Naive thymus-derived CD4-positive, alpha-beta T cell (primary cell): ENCODE data around the gene GAGE12J. TPM values are rescaled to one million over a fixed set of nuclear protein-coding genes. Genes with fewer than 3 reads are reported as not detected.
A peak's percentile ranks its signal among the peaks of the same experiment; 100 is the strongest.
"Not testable (repeated sequence)": the region's sequence is repeated elsewhere in the genome, so short reads cannot be mapped to it uniquely, and the experiment has no call there.

Source experiments
- ATAC-seq: fragments of 150-1000 bp; cut with Tn5 transposase; 2 replicates; pipeline ENCODE4 v1.10.0; 2021; ENCODE audit warnings: mild to moderate bottlenecking, moderate library complexity
- CTCF ChIA-PET: fragments of 350-600 bp; sonication (Branson Sonifier 250); formaldehyde crosslinking; loops from one replicate; lab custom pipeline; 2021; ENCODE audit warnings: antibody characterized with exemption; lab: Charles Lee
- POLR2A ChIA-PET: fragments of 350-600 bp; sonication (Branson Sonifier 250); formaldehyde crosslinking; loops from one replicate; lab custom pipeline; 2021; ENCODE audit warnings: antibody characterized with exemption, inconsistent platforms; lab: Charles Lee
- DNase-seq, 9 donors: peaks; one replicate each; pipeline versions ENCODE4 v3.0.0 to v3.0.0-alpha.2; 2020 to 2022; ENCODE audit warnings: mixed read lengths in 1 of 9
- H3K27ac ChIP-seq: one replicate; pipeline ENCODE4 v1.7.0; 2013; ENCODE audit warnings: mild to moderate bottlenecking, low read depth, low read length, moderate library complexity
- H3K27me3 ChIP-seq, 2 donors: one replicate each; pipeline ENCODE4 v1.7.0; 2013; ENCODE audit warnings: low read length in 2 of 2, mild to moderate bottlenecking in 2 of 2, moderate library complexity in 2 of 2; ENCODE audit not compliant: control insufficient read depth in 2 of 2, insufficient read depth in 2 of 2
- H3K36me3 ChIP-seq, 3 experiments: 1 replicate in 2 of 3; 2 replicates in 1 of 3; pipeline ENCODE4 v1.7.0; 2013; ENCODE audit warnings: low read length in 3 of 3, mild to moderate bottlenecking in 3 of 3, moderate library complexity in 1 of 3; ENCODE audit not compliant: insufficient read depth in 3 of 3, control insufficient read depth in 2 of 3
- H3K4me1 ChIP-seq, 2 donors: one replicate each; pipeline ENCODE4 v1.7.0; 2013; ENCODE audit warnings: low read length in 2 of 2, mild to moderate bottlenecking in 2 of 2, moderate library complexity in 1 of 2; ENCODE audit not compliant: control insufficient read depth in 2 of 2, insufficient read depth in 2 of 2
- H3K4me3 ChIP-seq: 2 replicates; pipeline ENCODE4 v1.7.0; 2013; ENCODE audit warnings: mild to moderate bottlenecking, low read length
- H3K9me3 ChIP-seq, 3 experiments: 1 replicate in 2 of 3; 2 replicates in 1 of 3; pipeline ENCODE4 v1.7.0; 2013; ENCODE audit warnings: low read length in 3 of 3; ENCODE audit not compliant: control insufficient read depth in 2 of 3
- H3K27ac Mint-ChIP-seq, 9 donors: one replicate each; pipeline ENCODE4 v1.8.0; 2020 to 2022; ENCODE audit warnings: mixed read lengths in 9 of 9, mild to moderate bottlenecking in 8 of 9, moderate library complexity in 5 of 9, inconsistent platforms in 2 of 9
- H3K27me3 Mint-ChIP-seq, 5 donors: one replicate each; pipeline ENCODE4 v1.8.0; 2021 to 2022; ENCODE audit warnings: mixed read lengths in 5 of 5, mild to moderate bottlenecking in 1 of 5
- H3K36me3 Mint-ChIP-seq, 5 donors: one replicate each; pipeline ENCODE4 v1.8.0; 2020 to 2022; ENCODE audit warnings: mixed read lengths in 5 of 5, mild to moderate bottlenecking in 3 of 5, inconsistent platforms in 1 of 5
- H3K4me1 Mint-ChIP-seq, 7 donors: one replicate each; pipeline ENCODE4 v1.8.0; 2020 to 2022; ENCODE audit warnings: mixed read lengths in 7 of 7, mild to moderate bottlenecking in 3 of 7, inconsistent platforms in 1 of 7
- H3K4me3 Mint-ChIP-seq, 10 donors: one replicate each; pipeline ENCODE4 v1.8.0; 2020 to 2022; ENCODE audit warnings: mild to moderate bottlenecking in 10 of 10, mixed read lengths in 10 of 10, moderate library complexity in 6 of 10, inconsistent platforms in 2 of 10
- H3K9me3 Mint-ChIP-seq, 11 donors: one replicate each; pipeline ENCODE4 v1.8.0; 2020 to 2022; ENCODE audit warnings: mixed read lengths in 11 of 11, mild to moderate bottlenecking in 4 of 11, inconsistent platforms in 1 of 11, moderate library complexity in 1 of 11
- intact Hi-C, 2 donors: fragments of 100-400 bp; cut with micrococcal nuclease; formaldehyde crosslinking; loops; one replicate each; pipeline ENCODE4 v1.15.1; 2023
- polyA plus RNA-seq, 2 donors: library from polyadenylated mRNA; unstranded; fragments of 300-500 nt; fragmentation: Illumina TruSeq; gene quantifications; one replicate each; pipeline ENCODE4 v1.2.3, GENCODE V29; 2021
- total RNA-seq, 6 experiments: library from RNA in 5 of 6; stranded (reverse) in 5 of 6; gene quantifications; 1 replicate in 5 of 6; 2 replicates in 1 of 6; pipeline ENCODE4 v1.2.3 and lab custom pipeline; 2021 to 2026

The GAGE12J gene
- total and polyA plus RNA-seq, 7 experiments from 2014 or later, result not detected

GRCh38 chrX:49307775-49308174 lies 14.1 kb upstream of the GAGE12J start:
- CTCF ChIA-PET, H3K9me3 Mint-ChIP-seq, H3K36me3 Mint-ChIP-seq, H3K4me3 ChIP-seq, DNase-seq, ATAC-seq, H3K27me3 ChIP-seq, H3K36me3 ChIP-seq, H3K9me3 ChIP-seq, H3K27ac ChIP-seq: not testable (repeated sequence)
- Mint-ChIP-seq H3K4me1 (peaks cover 19 to 29% (median 21%) of the 10 kb centered on the region in 7 donors), H3K27me3 (peaks cover 0 to 25% (median 0%) of the 10 kb centered on the region in 5 donors), H3K4me3 (peak overlapping the region in 5 of 10 donors; percentile 16 to 95 (median 84)), H3K27ac (peak overlapping the region in 7 of 9 donors; percentile 48 to 100 (median 96))
- POLR2A ChIA-PET, result interaction anchor here (0.6 to 3.0 kb wide), 4 partner anchors 34 to 733 kb away, joined by 3 to 23 read pairs (median 14); partner anchors contain the start of genes PPP1R3F and RBM3
- intact Hi-C loops, result loop anchor here in 1 of 2 donors (2.0 kb wide), 2 partner anchors 39 to 73 kb away; partner anchors contain the start of genes CCDC22 and PPP1R3F
- H3K4me1 ChIP-seq, result peaks cover 10 to 15% of the 10 kb centered on the region in 2 donors

- ChIA-PET POLR2A (interaction anchor here (0.6 to 3.0 kb wide), 11 partner anchors 9 to 326 kb away, joined by 3 to 23 read pairs (median 5); partner anchors contain the start of gene PPP1R3F), CTCF (interaction anchor here (0.7 kb wide), 2 partner anchors 17 to 21 kb away, joined by 3 read pairs; no protein-coding TSS in a partner anchor)
- no peaks in the 10 kb centered on the region for H3K9me3 Mint-ChIP-seq
- peak overlapping the region; percentile 70 for H3K27ac ChIP-seq
- peak overlapping the region; percentile 92 to 100 (median 98) for H3K27ac Mint-ChIP-seq
- H3K4me1 ChIP-seq, result peaks cover 10 to 15% of the 10 kb centered on the region in 2 donors
- peaks cover 19 to 29% (median 21%) of the 10 kb centered on the region in 7 donors for H3K4me1 Mint-ChIP-seq
- peaks cover 0 to 25% (median 0%) of the 10 kb centered on the region in 5 donors for H3K27me3 Mint-ChIP-seq
- H3K36me3 ChIP-seq, result no peaks in the 10 kb centered on the region
- peak overlapping the region; percentile 82 to 95 (median 86) for H3K4me3 Mint-ChIP-seq
- peaks cover 0 to 5% (median 0%) of the 10 kb centered on the region in 5 donors for H3K36me3 Mint-ChIP-seq
- intact Hi-C loops, result loop anchor here (1.0 to 2.0 kb wide), 4 partner anchors 35 to 74 kb away; partner anchors contain the start of genes PPP1R3F (in 2 of the 2) and CCDC22 (in 1 of the 2)
- ATAC-seq (peak; percentile 67), DNase-seq (peak in 7 of 9 donors; percentile 19 to 53 (median 45))
- H3K27me3 ChIP-seq, result no peaks in the 10 kb centered on the region
- H3K4me3 ChIP-seq, result peak overlapping the region; percentile 54
- H3K9me3 ChIP-seq, result no peaks in the 10 kb centered on the region
Measured at GRCh38 chrX:49308604-49309269, 13.1 kb upstream of the GAGE12J start.

GRCh38 chrX:49309401-49309981 lies 12.3 kb upstream of the GAGE12J start:
- CTCF ChIA-PET, result interaction anchor here (0.7 to 1.4 kb wide), 4 partner anchors 18 to 117 kb away, joined by 3 to 4 read pairs (median 4); no protein-coding TSS in a partner anchor
- peak in 7 of 9 donors; percentile 23 to 64 (median 52) for DNase-seq
- POLR2A ChIA-PET, result interaction anchor here (0.6 to 3.0 kb wide), 11 partner anchors 17 to 325 kb away, joined by 3 to 23 read pairs (median 5); partner anchors contain the start of genes GRIPAP1 and PPP1R3F

GRCh38 chrX:49310371-49310770 lies 11.5 kb upstream of the GAGE12J start:
- ChIA-PET POLR2A (interaction anchor here (1.2 to 3.0 kb wide), 5 partner anchors 33 to 119 kb away, joined by 7 to 23 read pairs (median 11); partner anchors contain the start of gene PPP1R3F), CTCF (interaction anchor here (0.9 to 1.4 kb wide), 2 partner anchors 19 to 118 kb away, joined by 4 read pairs; no protein-coding TSS in a partner anchor)
- intact Hi-C loops, result no loop called here

More at GRCh38 chrX:49309401-49309981, 12.3 kb upstream of the GAGE12J start:
- Histone ChIP-seq H3K9me3 (no peaks in the 10 kb centered on the region), H3K4me3 (peak overlapping the region; percentile 54), H3K36me3 (no peaks in the 10 kb centered on the region), H3K27me3 (no peaks in the 10 kb centered on the region), H3K4me1 (peaks cover 10 to 15% of the 10 kb centered on the region in 2 donors), H3K27ac (peak overlapping the region; percentile 70)
- peak; percentile 69 for ATAC-seq
- H3K27me3 Mint-ChIP-seq, result peaks cover 0 to 25% (median 0%) of the 10 kb centered on the region in 5 donors
- H3K9me3 Mint-ChIP-seq, result no peaks in the 10 kb centered on the region
- peaks cover 0 to 5% (median 0%) of the 10 kb centered on the region in 5 donors for H3K36me3 Mint-ChIP-seq
- intact Hi-C loops, result loop anchor here (1.0 to 2.0 kb wide), 4 partner anchors 36 to 75 kb away; partner anchors contain the start of genes PPP1R3F (in 2 of the 2) and CCDC22 (in 1 of the 2)
- peaks cover 19 to 29% (median 21%) of the 10 kb centered on the region in 7 donors for H3K4me1 Mint-ChIP-seq
- peak overlapping the region; percentile 92 to 100 (median 98) for H3K27ac Mint-ChIP-seq
- H3K4me3 Mint-ChIP-seq, result peak overlapping the region; percentile 82 to 95 (median 86)

GRCh38 chrX:49312176-49312575 lies 9.7 kb upstream of the GAGE12J start:
- H3K36me3 Mint-ChIP-seq, result peaks cover 0 to 5% (median 0%) of the 10 kb centered on the region in 5 donors
- DNase-seq (no peak), ATAC-seq (no peak)
- no peak overlapping the region for H3K4me3 ChIP-seq
- H3K9me3 Mint-ChIP-seq, result no peaks in the 10 kb centered on the region
- ChIA-PET CTCF (no interaction called here), POLR2A (no interaction called here)
- intact Hi-C loops, result no loop called here
- peaks cover 0 to 16% (median 0%) of the 10 kb centered on the region in 5 donors for H3K27me3 Mint-ChIP-seq
- H3K9me3 ChIP-seq, result no peaks in the 10 kb centered on the region
- H3K4me3 Mint-ChIP-seq, result no peak overlapping the region
- peaks cover 10 to 15% of the 10 kb centered on the region in 2 donors for H3K4me1 ChIP-seq
- no peak overlapping the region for H3K27ac Mint-ChIP-seq
- H3K36me3 ChIP-seq, result no peaks in the 10 kb centered on the region
- H3K27me3 ChIP-seq, result no peaks in the 10 kb centered on the region
- no peak overlapping the region for H3K27ac ChIP-seq
- peaks cover 19 to 29% (median 21%) of the 10 kb centered on the region in 7 donors for H3K4me1 Mint-ChIP-seq

More at GRCh38 chrX:49310371-49310770, 11.5 kb upstream of the GAGE12J start:
- Histone ChIP-seq H3K36me3 (no peaks in the 10 kb centered on the region), H3K27ac (peak overlapping the region; percentile 70), H3K4me1 (peaks cover 10 to 15% of the 10 kb centered on the region in 2 donors), H3K4me3 (peak overlapping the region; percentile 54), H3K9me3 (no peaks in the 10 kb centered on the region), H3K27me3 (no peaks in the 10 kb centered on the region)
- Mint-ChIP-seq H3K4me3 (peak overlapping the region in 4 of 10 donors; percentile 83 to 95 (median 84)), H3K4me1 (peaks cover 19 to 29% (median 21%) of the 10 kb centered on the region in 7 donors), H3K27me3 (peaks cover 0 to 21% (median 0%) of the 10 kb centered on the region in 5 donors), H3K27ac (peak overlapping the region in 7 of 9 donors; percentile 95 to 100 (median 98)), H3K9me3 (no peaks in the 10 kb centered on the region), H3K36me3 (peaks cover 0 to 5% (median 0%) of the 10 kb centered on the region in 5 donors)
- no peak for ATAC-seq
- no peak for DNase-seq

GRCh38 chrX:49316085-49316484 lies 5.8 kb upstream of the GAGE12J start:
- no peaks in the 10 kb centered on the region for H3K9me3 Mint-ChIP-seq
- Histone ChIP-seq H3K9me3 (no peaks in the 10 kb centered on the region), H3K4me1 (no peaks in the 10 kb centered on the region), H3K27me3 (no peaks in the 10 kb centered on the region), H3K27ac (no peak overlapping the region), H3K36me3 (no peaks in the 10 kb centered on the region), H3K4me3 (no peak overlapping the region)
- intact Hi-C loops, result no loop called here
- CTCF ChIA-PET, result no interaction called here
- peaks cover 0 to 2% (median 0%) of the 10 kb centered on the region in 5 donors for H3K27me3 Mint-ChIP-seq
- POLR2A ChIA-PET, result no interaction called here
- no peak overlapping the region for H3K4me3 Mint-ChIP-seq
- no peak for ATAC-seq
- H3K36me3 Mint-ChIP-seq, result no peaks in the 10 kb centered on the region
- no peak for DNase-seq
- no peaks in the 10 kb centered on the region for H3K4me1 Mint-ChIP-seq
- H3K27ac Mint-ChIP-seq, result no peak overlapping the region
